Measurements from ENCODE around the gene TMA7B.

DNA sequence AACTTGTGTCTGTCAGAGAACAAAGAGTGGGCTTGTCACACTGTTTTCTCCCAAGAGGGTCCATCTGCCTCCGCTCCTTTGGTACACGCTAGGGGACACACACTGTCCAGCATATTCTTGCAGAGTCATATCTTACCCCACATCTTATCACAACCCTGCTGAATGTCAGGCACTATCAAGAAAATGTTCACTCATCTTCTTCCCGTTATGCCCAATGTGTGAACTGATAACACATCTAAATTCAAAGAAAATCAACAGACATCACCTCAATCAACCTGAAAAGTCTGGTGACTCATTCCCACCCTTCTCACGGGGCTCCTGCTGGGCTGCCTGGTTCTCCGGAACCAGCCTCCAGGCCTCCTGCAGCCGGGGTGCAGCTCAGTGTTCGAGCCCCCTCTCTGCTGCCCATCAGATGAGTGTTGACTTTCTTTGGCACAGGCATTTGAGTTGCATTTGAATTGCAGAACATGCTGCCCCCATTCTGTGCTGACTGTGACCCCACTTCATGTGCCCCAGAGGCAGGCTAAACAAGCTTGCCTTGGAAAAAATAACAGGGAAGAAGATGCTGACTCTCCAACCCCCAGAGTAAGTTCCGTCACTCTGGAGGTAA is 40.0 kb upstream of the TMA7B start:
- TF ChIP-seq, protein P1, sequence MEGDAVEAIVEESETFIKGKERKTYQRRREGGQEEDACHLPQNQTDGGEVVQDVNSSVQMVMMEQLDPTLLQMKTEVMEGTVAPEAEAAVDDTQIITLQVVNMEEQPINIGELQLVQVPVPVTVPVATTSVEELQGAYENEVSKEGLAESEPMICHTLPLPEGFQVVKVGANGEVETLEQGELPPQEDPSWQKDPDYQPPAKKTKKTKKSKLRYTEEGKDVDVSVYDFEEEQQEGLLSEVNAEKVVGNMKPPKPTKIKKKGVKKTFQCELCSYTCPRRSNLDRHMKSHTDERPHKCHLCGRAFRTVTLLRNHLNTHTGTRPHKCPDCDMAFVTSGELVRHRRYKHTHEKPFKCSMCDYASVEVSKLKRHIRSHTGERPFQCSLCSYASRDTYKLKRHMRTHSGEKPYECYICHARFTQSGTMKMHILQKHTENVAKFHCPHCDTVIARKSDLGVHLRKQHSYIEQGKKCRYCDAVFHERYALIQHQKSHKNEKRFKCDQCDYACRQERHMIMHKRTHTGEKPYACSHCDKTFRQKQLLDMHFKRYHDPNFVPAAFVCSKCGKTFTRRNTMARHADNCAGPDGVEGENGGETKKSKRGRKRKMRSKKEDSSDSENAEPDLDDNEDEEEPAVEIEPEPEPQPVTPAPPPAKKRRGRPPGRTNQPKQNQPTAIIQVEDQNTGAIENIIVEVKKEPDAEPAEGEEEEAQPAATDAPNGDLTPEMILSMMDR (IDR thresholded peaks at IDR 0.05) = no peak
- TF ChIP-seq POLR2AphosphoS5 (IDR thresholded peaks at IDR 0.05; ENCODE audit: insufficient read depth in 1 of 2, low read depth in 1 of 2) = no peak
